GM12874 (cell line): Measurements from ENCODE around the gene AQP1.

ENCODE experiments used
- CTCF ChIP-seq: IDR thresholded peaks from 2 replicates; pipeline ENCODE4 v1.5.1; 2011; ENCODE audit warnings: low read depth, mild to moderate bottlenecking, control low read depth, low read length, moderate library complexity; ENCODE audit not compliant: insufficient read depth

AQP1 gene

GRCh38 chr7:30932562-30932961 is 20.9 kb downstream of the AQP1 start:
- TF ChIP-seq CTCF, result no peak

- no peak for TF ChIP-seq CTCF
These were observed 21.7 kb downstream of the AQP1 start for GRCh38 chr7:30933124-30933974.

- no peak for TF ChIP-seq CTCF
These were observed 22.6 kb downstream of the AQP1 start for GRCh38 chr7:30934225-30934624.

- TF ChIP-seq CTCF, result no peak
These were observed 23.3 kb downstream of the AQP1 start for GRCh38 chr7:30934732-30935568.

GRCh38 chr7:30935569-30935877 is 23.9 kb downstream of the AQP1 start:
- TF ChIP-seq CTCF, result no peak

- no peak for TF ChIP-seq CTCF
These were observed 25.1 kb downstream of the AQP1 start for GRCh38 chr7:30936650-30937245.

- TF ChIP-seq CTCF, result no peak
These were observed 25.8 kb downstream of the AQP1 start for GRCh38 chr7:30937416-30937815.
